Body of pancreas (tissue), 4 donors: ENCODE results near the gene ELK4.

Experiments
- POLR2A ChIP-seq, 3 donors: fragments of 450-650 bp; IDR thresholded peaks; one replicate each; pipeline ENCODE4 v1.6.1; 2016; ENCODE audit warnings: antibody characterized with exemption in 3 of 3, mild to moderate bottlenecking in 2 of 3
- TF ChIP-seq, protein P1 (sequence below), 7 experiments: fragments of 450-650 bp in 4 of 7; fragments of 200-600 bp in 3 of 7; sonication (generic) in 3 of 7; IDR thresholded peaks; one replicate each; pipeline ENCODE4 v1.5.1; 2016 to 2019; ENCODE audit warnings: antibody characterized with exemption in 7 of 7

DNA sequence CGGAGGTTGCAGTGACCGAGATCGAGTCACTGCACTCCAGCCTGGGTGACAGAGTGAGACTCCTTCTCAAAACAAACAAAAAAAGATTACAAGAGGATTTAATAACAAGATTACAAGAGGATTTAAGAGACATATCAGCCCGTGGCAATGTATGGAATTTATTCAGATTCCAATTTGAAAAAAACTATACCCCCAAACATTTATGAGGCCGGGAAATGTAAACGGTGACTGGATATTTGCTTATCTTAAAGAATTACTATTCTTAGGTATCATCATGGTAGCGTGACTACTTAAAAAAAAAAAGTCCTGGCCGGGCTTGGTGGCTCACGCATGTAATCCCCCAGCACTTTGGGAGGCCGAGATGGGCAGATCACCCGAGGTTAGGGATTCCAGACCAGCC is 21.2 kb upstream of the ELK4 start:
- no peak for TF ChIP-seq POLR2A (IDR thresholded peaks at IDR 0.05)
- TF ChIP-seq, protein P1, sequence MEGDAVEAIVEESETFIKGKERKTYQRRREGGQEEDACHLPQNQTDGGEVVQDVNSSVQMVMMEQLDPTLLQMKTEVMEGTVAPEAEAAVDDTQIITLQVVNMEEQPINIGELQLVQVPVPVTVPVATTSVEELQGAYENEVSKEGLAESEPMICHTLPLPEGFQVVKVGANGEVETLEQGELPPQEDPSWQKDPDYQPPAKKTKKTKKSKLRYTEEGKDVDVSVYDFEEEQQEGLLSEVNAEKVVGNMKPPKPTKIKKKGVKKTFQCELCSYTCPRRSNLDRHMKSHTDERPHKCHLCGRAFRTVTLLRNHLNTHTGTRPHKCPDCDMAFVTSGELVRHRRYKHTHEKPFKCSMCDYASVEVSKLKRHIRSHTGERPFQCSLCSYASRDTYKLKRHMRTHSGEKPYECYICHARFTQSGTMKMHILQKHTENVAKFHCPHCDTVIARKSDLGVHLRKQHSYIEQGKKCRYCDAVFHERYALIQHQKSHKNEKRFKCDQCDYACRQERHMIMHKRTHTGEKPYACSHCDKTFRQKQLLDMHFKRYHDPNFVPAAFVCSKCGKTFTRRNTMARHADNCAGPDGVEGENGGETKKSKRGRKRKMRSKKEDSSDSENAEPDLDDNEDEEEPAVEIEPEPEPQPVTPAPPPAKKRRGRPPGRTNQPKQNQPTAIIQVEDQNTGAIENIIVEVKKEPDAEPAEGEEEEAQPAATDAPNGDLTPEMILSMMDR (IDR thresholded peaks at IDR 0.05): no peak
